HG03095 (cell line): ENCODE measurements around the gene SPAG9.
"Not testable (repeated sequence)": the region's sequence is repeated elsewhere in the genome, so short reads cannot be mapped to it uniquely, and the experiment has no call there.

ENCODE experiments used
- ATAC-seq: cut with Tn5 transposase; IDR thresholded peaks from one replicate; pipeline ENCODE4 v1.9.1; 2021; ENCODE audit warnings: moderate library complexity; ENCODE audit not compliant: unreplicated experiment

Gene SPAG9

DNA sequence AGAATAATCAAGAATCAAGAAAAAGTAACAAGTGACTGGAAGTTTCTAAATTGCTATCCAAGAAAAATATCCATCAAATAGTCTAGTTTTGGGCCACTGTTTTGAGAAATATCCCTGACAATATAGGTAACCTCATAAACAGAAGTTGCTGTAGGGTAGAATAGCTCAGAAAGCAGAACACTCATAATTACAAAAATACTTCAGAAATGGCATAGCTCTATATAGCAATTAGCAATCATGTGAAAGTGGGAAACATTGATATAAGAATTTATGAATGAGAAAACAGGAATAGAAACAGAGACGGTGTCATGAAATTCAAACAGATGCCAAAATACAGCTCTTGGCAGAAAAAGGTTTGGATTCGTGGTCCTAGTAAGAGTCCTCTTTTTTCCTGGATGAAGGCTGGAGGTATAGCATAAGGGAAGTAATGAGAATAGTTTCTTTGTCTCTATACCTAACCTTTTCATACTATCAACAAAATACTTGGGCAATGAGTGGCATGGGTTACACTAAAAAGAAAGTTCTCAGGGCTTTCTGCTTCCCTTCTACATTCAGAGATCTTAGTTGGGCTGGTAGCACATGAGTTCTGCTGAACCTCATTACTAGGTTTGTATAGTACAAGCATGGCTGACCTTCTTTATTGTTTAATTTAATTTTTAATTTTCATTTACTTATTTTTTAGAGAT is 33.5 kb downstream of the SPAG9 start:
- ATAC-seq, result no peak

DNA sequence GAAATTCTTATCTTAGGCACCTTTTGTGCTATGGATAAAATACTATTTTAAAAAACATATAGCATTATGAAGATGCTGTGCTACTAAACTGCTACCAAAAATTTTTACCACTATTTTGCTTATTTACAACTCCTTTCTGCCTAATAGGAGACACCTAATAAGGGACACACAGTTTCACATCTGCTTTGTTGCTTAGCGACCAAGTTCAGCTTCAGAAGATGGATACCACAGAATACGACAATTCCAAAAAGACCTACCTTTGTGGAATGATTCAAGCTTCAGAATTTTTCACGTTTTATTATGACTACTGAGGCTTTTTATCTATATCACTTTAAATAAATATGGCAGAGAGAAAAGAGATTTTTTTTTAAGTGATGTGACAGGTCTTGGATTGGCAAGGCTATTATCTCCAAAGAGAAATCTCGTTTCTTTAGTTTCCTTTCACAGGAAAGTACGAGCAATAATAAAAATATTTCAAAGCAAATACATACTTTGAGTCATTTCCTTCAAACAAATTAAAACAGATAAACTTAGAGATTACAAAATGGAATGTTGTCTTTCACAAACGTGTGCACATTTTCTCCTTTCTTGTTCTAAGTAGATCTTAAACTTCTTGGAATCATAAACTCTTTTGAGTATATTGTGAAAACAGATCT is 35.4 kb downstream of the SPAG9 start:
- ATAC-seq, result no peak

DNA sequence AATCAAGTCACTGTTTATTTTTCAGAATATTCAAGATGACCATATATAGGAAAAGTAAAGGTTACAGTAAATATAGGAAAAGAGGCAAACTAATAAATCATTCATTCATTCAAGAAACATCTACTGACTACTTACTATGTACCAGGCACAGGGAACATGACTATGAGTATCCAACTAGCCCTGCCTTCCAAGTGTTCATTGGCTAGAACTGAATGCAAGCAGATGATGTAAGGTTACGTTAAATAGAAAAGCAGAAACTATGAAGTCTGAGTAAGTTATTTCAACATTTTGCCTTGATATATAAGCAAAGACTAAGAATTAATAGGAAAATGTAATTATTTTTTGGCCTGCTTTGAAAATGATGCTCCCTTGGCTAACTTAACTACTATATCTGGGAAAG is 36.7 kb downstream of the SPAG9 start:
- ATAC-seq, result no peak

DNA sequence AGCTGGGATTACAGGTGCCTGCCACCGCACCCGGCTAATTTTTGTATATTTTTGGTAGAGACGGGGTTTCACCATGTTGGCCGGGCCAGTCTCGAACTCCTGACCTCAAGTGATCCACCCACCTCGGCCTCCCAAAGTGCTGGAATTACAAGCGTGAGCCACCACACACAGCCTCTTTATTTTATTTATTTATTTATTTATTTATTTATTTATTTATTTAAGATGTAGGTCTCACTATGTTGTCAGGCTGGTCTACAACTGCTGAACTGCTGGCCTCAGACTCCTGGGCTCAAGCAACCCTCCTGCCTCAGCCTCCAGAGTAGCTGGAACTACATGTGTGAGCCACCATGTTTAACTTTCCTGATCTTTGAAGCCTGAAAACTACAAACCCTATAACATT is 37.3 kb downstream of the SPAG9 start:
- not testable (repeated sequence) for ATAC-seq

DNA sequence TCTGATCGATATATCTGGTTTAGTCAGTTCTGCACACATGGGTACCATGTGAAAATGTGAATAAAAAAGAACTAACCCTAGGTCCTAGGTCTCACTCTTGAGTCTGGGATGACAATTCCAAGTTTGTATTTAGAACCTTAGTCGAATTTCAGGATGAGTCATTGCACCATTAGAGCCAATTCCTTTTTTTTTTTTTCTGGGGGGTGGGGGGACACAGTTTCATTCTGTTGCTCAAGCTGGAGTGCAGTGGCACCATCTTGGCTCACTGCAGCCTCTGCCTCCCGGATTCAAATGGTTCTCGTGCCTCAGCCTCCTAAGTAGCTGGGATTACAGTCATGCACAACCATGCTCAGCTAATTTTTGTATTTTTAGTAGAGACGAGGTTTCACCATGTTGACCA is 41.6 kb downstream of the SPAG9 start:
- ATAC-seq, result no peak

DNA sequence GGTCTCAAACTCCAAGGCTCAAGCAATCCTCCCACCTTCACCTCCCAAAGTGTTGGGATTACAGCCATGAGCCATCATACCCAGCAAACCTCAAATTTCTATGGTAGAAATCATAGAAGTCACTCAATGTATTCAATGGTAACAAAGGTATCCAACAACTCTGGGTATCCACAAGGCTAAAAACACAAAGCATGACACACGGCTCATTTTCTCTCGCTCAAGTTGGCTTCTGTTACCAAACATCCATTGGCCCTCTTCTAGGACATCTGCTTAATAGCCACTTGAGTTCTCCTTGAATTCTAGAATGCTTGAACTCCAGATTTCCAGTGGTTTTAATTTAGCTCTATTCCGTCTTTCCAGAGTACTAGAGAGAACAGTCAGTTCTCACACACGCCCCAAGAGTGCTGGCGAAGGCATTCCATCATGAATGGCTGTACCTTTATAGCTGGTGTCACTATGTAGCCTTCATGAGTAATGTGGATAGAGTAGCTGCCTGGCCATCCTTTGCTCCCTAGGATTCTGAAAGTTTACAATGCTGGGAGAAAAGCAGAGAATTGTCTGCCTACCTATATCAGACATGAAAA is 42.6 kb downstream of the SPAG9 start:
- no peak for ATAC-seq

DNA sequence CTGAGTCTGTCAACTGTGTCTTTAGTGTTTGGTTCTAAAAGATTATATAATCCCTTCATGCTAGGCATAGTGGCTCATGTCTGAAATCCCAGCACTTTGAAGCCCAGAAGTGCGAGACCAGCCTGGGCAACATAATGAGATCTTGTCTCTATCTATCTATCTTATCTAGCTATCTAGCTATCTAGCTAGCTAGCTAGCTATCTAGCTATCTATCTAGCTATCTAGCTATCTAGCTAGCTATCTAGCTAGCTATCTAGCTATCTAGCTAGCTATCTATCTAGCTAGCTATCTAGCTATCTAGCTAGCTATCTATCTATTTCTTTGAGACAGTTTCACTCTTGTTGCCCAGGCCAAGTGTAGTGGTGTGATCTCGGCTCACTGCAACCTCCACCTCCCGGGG is 43.8 kb downstream of the SPAG9 start:
- ATAC-seq, result no peak

DNA sequence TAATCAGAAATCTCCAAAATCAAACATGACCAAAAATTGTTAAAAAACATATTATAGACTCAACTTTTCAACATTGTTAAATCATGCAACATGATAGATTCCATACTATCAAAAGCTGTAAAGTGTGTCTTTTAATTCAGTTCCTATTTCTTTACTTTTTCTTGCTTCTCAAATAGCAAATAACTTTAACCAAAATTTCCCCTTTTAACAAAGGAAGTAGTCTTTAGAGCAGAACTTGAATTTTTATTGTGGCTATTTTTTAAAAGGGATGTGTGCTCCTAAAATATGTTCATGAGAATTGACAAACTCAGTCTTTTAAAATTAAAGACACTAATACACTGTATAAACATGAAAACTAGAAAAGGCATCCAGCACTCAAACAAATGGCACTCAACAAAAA is 49.1 kb downstream of the SPAG9 start:
- no peak for ATAC-seq

DNA sequence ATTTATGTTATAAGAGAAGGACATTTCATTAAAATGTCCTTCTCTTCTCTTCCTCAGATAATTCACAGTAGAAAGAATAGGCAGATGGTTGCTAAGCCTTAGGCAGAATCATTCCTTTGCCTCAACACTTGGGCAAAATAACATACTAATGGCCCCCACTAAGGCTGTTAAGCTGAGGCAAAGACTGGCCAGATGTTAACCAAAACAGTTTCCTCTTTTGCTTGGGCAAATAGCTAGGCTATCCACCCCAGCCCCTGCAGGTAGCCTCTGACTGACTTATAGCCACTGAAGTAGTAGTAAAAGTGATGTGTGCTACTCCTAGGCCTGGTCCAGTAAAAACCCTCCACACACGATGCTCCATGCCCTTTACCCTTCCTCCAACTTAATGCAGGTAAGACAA is 55.2 kb downstream of the SPAG9 start:
- ATAC-seq, result no peak

DNA sequence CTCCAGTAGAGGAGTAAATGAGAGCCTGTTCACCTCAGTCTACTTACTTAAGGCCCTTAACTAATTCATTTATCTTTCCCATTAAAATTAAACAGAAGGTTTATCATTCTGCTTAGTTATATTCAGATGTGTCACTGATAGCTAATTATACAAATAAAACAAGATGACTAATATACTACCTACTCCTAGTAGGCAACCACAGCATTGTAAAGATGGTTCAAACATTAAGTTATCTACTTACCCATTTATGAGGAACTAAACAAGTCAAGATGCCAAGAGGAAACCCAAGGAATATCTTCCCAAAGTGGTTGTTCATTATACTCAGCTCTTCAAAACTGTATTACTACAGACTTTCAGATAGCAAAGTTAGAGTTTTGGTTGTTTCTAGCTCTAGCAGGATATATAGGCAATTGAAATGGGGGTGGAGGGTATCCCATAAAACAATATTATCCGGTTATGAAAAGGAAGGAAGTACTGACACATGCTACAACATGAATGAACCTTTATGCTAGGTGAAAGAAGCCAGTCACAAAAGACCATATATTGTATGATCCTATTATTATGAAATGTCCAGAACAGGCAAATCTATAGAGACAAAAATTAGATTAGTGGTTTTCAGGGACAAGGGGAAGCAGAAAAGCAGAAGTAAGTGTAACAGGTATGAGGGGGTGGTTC is 56.5 kb downstream of the SPAG9 start:
- no peak for ATAC-seq

DNA sequence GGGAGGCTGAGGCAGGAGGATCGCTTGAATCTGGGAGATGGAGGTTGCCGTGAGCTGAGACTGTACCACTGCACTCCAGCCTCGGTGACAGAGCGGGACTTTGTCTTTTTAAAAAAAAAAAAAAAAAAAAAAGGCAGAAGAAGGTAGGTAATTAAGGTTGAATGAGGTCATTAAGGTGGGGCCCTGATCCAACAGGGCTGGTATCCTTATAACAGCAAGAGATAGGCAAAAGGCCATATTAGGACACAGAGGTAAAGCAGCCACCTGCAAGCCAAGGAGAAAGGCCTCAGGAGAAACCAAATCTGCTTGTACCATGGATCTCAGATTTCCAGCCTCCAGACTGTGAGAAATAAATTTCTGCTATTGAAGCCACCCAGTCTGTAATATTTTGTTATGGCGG is 60.3 kb downstream of the SPAG9 start:
- no peak for ATAC-seq

DNA sequence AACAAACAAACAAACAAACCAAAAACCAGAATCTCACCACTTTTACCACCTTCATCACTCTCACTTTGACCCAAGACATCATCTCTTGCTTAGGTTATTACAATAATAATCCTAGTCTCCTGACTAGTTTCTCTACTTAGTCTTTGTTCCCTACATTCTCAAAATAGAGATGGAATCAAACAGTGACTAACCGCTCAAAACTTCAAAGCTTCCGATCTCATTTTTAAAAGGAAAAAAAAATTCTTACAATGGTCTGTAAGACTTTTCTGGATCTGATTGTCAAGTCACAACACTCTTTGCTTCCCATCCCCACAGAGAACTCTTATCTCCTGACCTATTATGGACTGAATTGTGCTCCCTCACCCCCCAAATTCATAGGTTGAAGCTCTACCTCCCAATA is 60.9 kb downstream of the SPAG9 start:
- no peak for ATAC-seq

DNA sequence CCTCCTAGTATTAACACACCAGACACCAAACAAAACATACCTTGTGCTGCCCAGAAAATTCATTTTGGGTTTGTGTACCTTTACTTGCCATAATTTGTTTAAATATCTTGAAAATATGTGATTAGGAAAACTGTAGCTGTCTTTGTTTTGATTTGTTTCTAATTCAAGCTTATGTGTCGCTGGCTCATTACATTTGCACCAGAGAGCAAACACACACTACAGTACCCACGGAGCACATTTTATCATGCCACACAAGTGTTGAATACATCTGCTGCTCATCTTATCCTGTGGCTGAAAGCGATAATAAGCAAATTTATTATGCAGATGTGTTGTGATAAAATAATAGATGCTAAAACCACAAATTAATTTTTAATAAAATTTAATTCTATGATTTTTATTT is 63.1 kb downstream of the SPAG9 start:
- no peak for ATAC-seq

DNA sequence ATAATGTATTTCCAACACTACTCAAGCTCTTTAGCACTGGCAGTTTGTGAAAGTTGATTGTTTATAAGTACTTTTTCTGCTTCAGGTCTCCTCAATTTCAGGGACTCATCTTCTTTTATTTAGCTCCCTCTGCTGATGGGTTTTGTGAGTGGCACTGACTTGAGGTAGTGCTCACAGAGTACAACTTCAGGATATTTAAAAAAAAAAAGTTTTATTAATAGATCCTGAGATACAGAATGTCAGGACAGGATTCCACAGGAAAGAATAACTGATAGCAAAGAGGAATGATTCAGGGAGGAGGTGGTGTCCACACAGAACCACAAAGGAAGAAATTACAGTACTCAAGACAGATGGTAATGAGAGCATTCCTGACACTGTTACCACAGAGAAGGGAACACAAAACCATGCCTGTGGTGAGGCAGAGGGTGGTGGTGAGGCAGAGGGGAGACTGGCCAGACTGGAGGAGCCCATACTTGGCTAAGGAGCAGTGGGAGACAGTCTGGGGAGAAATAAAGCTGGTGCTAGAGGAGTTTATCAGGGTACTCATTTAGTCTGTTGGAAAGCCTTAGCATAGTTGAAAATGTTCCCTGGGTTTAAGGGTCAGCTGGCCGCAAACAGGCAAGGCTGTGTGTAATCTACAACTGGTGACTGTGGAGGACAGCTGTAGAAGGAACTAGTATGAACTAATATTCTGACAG is 63.7 kb downstream of the SPAG9 start:
- ATAC-seq, result no peak

DNA sequence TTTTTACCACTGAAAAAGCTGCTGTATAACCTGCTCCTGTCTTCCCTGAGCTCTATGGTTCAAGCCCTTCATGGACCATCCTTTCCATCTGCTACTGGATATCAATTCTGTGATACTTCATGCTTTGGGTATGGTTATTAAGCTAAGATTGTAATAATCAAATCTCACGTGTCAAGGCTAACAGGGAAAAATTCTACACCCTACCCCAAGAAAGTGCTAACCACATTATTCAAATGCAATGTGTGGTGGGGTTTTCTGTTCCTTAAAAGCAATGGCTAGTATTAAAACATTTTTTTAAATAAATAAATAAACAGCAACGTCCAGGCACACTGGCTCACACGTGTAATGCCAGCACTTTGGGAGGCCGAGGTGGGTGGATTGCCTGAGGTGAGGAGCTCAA is 65.9 kb downstream of the SPAG9 start:
- no peak for ATAC-seq

DNA sequence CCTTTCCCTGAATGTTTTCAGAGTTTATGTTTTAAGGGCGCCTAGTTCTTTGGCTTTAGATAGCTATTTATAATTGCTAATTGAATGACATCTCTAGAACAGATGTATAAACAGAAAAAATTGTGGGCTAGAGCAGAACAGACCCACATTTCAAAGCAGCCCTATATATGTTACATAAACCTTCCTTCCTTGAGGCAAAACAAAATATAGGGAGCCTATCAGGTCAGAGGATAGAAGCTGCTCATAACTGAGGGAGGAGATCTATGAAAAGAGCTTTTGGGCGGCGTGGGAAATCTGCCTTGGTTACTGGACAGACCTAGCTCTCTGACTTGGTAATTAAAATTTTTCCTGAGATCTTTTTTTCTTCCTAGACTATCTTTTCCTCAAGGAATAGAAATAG is 68.4 kb downstream of the SPAG9 start:
- ATAC-seq, result no peak

DNA sequence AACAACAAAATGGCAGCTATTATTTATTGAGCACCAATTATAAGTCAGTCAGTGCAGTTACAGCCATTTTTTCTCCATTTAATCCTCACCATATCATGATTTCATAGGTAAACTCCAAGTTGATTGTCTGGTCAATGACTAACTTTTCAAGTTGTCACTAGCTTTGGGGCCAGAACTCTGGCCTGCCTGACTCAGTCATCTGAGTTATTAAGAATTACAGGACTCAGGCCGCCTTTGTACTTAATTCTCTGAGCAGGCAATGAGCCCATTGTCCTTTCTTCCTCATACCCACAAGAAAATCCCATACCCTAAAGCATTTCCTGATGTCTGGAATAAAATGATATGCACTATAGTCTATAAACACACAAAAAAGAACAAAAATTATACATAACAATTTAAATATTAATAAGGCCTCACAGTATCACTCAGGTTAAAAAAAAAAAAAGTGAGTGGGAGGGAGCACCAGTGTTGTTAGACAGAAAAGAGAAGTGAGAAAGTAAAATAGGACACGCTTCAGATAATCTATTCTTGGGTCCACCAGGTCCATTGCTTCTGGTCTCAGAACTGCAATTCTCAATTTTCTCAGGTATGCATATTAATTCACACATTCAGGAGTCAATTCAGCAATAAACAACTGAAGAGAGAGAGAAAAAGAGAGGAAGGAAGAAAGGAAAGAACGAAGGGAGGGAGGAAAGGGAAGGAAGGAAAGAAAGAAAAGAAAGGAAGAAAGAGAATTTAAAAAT is 70.2 kb downstream of the SPAG9 start:
- ATAC-seq, result peak; percentile 93

DNA sequence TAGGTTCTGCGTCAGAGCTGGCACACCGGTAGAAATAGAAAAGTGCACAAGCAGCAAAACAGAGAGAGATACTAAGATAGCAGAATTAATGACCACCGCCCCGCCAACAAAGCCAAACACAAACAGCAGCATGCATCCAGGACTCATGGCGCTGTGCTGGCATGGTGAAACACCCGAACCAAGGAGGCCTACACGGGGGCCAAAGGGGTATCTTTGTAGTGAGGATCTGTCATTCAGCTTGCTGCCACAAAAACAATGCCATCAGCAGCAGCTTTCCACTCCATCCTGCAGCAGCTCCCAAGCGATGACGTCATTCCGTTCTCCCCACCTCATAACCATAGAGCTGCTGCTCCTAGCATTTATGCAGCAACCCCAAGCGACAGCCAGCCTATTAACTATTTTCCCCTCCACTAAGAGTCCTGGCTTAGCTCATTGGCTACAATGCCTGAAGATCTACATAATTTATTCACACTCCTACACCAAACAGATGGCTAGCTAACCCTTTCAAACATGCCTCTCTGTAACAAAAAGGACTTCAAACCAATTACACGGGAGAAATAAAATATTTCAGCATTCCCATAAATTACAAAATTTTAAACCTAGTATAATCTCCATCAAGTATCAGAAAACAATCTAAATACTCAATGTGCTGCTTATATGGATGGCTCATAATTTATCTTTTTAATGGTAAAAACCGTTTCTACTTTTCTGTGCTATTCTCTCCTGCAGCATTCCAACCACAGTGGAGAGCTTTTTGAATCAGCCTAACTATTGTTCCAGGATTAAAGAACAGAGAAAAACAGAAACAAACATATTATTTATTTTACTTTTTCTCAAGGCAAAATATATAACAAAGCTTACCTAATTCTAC is 73.9 kb downstream of the SPAG9 start:
- ATAC-seq, result no peak

DNA sequence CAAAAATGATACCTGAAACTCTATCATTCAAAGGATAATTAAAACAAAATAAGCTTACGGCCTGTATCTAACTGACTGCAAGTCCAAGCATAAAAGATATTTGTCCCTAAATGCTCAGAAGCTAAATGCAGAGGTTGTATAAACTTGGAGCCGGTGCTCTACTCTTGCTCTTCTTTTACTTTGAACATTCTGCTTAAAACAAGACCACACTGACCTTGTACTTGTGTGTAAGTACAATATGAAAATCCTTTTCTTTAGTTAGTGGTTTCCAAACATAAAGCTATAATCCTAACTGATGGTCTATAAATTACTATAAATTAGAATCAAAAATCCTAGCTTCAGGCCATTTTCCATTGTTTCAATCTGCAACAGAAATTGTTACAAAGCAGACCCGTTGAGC is 74.6 kb downstream of the SPAG9 start:
- ATAC-seq, result no peak

DNA sequence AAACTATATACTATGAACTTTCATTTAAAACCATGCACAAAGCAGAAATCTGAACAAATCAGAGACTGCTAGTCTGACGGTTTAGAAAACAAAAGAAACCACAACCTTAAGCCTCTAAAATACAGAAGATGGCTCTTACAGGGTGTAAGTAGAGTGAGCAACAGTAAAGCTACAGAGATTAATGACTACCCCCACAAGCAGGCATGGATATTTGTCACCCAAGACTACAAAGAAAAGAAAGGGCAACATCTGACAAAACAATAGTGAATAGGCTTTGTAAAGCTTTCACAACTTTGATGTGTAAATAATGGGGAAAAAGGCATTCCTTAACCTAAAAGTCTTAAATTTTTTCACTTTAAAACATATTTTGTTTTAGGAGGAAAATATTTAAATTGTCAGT is 75.0 kb downstream of the SPAG9 start:
- no peak for ATAC-seq
